Right lobe of liver (tissue), 4 donors: ENCODE results near the gene NOXO1.
"Not testable (repeated sequence)": the region's sequence is repeated elsewhere in the genome, so short reads cannot be mapped to it uniquely, and the experiment has no call there.

Source experiments
- POLR2A ChIP-seq: fragments of 450-650 bp; IDR thresholded peaks from one replicate; pipeline ENCODE4 v1.6.1; 2017; ENCODE audit warnings: antibody characterized with exemption, mild to moderate bottlenecking
- TF ChIP-seq, protein P1 (sequence below), 4 donors: fragments of 200-600 bp in 3 of 4; fragments of 450-650 bp in 1 of 4; IDR thresholded peaks; one replicate each; pipeline versions ENCODE4 v1.5.1 to v1.8.0; 2016 to 2022; ENCODE audit warnings: antibody characterized with exemption in 4 of 4, mild to moderate bottlenecking in 2 of 4
- donor health status: DM: no; HTN: no; CAD: no.
- donor health status: DM: no; HTN: no; CAD: no.
- donor health status: DM: no; HTN: yes; CAD: no.

DNA sequence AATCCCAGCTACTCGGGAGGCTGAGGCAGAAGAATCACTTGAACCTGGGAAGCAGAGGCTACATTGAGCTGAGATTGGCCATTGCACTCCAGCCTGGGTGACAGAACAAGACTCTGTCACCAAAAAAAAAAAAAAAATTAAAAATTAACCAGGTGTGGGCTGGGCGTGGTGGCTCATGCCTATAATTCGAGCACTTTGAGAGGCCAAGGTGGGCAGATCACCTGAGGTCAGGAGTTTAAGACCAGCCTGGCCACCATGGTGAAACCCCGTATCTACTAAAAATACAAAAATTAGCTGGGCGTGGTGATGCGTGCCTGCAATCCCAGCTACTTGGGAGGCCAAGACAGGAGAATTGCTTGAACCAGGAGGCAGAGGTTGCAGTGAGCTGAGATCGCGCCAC is 41.4 kb downstream of the NOXO1 start:
- TF ChIP-seq, protein P1, sequence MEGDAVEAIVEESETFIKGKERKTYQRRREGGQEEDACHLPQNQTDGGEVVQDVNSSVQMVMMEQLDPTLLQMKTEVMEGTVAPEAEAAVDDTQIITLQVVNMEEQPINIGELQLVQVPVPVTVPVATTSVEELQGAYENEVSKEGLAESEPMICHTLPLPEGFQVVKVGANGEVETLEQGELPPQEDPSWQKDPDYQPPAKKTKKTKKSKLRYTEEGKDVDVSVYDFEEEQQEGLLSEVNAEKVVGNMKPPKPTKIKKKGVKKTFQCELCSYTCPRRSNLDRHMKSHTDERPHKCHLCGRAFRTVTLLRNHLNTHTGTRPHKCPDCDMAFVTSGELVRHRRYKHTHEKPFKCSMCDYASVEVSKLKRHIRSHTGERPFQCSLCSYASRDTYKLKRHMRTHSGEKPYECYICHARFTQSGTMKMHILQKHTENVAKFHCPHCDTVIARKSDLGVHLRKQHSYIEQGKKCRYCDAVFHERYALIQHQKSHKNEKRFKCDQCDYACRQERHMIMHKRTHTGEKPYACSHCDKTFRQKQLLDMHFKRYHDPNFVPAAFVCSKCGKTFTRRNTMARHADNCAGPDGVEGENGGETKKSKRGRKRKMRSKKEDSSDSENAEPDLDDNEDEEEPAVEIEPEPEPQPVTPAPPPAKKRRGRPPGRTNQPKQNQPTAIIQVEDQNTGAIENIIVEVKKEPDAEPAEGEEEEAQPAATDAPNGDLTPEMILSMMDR (IDR thresholded peaks at IDR 0.05), result not testable (repeated sequence)
- not testable (repeated sequence) for TF ChIP-seq POLR2A
